Measurements from ENCODE around the gene AKAP6.
"Not testable (repeated sequence)": the region's sequence is repeated elsewhere in the genome, so short reads cannot be mapped to it uniquely, and the experiment has no call there.

The AKAP6 gene

DNA sequence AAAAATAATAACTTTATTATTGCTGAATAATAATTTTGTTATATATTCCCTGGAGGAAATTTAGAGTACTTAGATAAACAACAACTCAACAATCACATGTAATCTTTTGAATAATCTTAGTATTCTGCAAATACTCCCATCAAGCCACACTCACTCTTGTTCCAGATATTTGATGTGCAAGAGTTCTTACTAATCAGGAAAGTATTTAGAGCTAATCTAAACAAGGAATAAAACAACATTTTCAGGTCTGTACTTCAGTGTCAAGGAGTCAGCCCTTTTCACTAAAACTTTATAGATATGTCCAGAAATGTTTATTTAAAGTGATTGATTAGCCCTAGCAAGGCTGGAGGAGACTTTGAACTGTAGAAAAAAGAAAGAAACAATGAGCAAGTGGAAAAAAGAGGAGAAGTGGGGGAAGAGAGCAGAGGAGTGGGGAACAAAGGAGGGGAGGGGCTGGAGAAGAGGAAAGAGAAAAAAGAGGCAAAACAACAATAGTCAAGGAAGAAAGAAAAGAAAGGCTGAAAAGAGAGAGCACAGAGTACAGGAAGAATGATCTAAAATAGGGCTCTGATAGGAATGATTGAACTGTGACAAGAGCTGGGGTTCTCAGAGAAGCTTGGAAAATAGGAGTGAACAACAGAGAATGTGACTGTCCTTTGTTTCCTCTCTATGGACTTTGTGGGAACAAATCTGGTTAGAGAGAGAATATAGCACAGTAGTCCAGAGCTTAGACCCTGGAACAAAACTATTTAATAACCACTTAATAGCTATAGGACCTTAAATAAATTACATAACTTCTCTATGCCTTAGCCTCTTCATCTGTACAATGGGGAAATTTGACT, 238.7 kb downstream of the AKAP6 start:
- DNase-seq (ENCODE audit: insufficient read length, low spot score) (no peak), FAIRE-seq (no peak)

DNA sequence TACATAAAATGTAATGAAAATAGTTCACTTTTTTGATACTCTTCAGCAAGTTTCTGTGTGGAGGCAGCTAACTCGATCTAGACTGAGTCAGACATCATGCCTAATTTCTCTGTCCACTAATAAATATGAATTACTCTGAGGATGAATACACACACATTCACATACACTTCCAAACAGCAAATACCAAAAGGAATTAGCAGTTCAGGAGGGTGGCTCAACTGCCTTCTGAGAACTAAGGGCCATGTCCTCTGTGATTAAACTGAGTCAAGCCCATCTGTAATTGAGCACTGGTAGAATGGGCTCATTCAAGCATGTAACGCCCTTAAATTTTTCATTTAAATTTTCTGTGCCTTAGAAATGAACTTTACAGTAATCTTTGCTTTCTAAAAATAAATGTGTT, 242.5 kb downstream of the AKAP6 start:
- FAIRE-seq: no peak
- DNase-seq (ENCODE audit: insufficient read length, low spot score): no peak

DNA sequence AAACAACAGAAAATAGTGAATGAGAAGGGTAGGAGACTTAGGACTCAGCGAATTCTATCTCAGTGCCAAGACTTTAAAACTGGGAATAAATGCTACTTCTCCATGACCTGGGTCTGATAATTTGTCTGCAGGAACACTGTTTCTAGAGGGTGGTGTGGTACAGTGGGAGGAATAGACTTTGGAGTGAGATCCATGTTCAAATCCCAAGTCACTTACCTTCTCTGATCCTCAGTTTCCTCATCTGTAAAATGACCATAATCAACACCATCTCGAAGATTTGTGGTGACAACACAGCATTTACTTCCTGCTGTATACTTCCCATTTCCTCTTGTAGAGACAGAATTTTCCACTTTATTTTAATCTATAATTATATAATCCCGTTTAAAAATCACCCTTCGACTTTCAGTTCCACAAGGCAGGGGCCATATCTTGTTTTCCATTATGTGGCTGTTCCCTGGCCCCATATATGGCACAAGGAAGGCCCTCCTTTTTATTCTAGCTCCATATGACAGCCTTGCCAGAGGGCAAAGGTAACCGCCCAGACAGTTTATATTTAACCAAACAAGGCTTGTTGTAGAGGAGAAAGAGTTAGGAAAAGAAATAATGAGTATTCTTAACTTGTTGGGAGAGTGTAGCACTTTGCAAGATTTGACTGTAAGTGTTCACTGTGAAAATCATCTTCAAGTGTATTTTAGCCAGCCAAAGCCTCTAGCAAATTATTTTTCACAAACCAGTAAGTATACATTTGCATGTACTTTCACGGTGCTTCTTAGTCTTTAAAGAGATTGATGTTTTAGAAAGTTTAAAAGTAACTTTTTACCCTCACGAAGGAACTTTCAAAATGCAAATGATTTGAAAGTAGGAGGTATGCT, 243.1 kb downstream of the AKAP6 start:
- DNase-seq (ENCODE audit: insufficient read length, low spot score): no peak
- FAIRE-seq: no peak

DNA sequence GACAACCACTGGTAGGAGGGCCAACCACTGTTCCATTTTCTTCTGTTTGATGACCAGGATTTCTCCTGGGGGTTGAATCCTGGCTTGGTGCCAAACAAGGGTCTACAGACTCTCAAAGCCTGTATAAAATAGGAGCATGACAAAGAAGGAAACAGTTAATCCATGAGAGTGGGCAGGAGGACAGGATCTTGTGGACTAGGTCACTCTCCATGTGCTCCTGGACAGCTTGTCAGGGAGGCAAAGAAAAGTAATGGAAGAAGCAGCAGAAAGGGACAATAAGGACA, 243.7 kb downstream of the AKAP6 start:
- FAIRE-seq: peak; percentile 47

DNA sequence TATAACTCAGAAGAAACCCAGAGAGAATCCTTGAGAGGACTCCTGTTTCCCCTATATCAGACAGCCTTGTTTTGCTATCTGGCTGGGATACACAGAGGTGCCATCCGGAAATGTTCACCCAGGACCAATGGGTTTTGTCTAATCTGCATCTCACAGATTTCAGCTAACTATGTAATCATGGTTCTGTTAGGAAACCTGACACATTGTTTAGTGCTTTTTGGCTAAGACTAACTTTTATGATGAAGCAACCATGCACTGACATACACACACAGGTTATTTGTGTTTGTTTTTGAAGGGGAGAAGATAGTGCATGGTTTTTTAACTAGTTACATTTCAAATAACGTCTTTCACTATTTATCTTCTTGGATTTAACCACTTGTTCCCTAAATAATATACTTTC, 245.2 kb downstream of the AKAP6 start:
- no peak for FAIRE-seq
- no peak for DNase-seq (ENCODE audit: insufficient read length, low spot score)

More for the DNA sequence above, 243.7 kb downstream of the AKAP6 start:
- DNase-seq (ENCODE audit: insufficient read length, low spot score): no peak

DNA sequence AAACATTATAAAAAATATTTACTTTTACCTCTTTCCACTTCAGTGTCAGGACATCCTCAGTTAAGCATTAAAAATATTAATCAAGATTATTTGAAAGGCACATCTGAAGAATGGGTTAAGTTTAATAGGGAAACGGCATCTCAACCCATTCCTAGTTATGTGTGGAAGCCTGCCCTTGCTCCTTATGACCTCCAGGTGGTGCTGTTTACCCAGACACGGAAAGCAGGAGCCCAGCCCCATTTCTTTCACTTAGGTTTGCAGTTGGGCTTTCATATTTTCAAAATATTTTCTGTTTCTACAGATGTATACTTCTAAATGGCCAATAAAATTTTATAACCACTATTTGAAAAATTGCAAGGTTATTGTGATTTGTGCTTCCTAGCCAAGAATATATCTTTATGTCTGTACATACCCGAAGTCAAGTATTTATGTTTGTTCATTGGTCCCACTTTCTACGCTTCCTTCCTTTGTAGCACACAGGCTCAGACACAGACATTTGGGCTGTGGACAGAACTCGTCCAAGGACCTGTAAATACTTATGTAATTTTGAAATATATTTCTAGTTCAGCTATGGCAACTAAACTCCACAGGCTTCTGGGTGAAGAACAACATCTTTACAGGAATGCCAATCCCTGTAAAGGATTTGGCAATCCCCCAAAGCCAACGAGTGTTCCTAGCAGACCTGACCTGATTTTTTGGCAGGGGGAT, 247.1 kb downstream of the AKAP6 start:
- DNase-seq (ENCODE audit: insufficient read length, low spot score): peak; percentile 8
- no peak for FAIRE-seq

DNA sequence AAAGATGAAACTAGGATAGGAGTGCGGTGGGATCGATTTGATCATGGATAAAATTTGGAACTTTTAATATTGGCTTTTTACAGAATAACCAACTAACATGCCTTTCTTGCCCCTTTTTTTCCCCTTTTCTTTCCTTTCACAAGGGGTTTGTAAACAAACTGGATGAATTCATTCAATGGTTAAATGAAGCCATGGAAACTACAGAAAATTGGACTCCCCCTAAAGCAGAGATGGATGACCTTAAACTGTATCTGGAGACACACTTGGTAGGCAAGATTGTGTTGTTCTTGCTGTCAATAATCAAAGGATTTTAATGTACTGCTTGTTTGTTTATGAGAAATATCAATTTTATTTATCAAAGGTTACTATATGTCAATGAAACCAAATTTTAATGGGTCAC, 247.9 kb downstream of the AKAP6 start:
- FAIRE-seq (no peak), DNase-seq (ENCODE audit: insufficient read length, low spot score) (no peak)

DNA sequence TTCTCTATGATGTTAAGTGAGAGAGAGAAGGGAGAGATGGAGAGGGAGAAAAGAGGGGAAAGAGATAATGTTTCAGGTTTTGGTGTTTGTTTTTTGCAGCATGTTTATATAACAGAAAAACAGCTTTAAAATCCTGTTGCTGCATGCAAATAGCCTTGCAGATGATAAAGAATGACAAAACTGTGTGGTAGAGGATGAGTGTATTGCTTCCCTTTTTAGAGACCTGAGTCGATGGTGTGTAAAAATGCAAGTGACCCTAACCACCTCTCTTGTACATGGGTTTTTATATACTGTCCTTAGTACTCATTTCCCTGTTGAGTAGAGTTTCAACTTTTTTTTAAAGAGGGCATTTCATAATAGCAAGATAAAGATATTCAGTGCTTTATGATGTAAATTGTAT, 249.1 kb downstream of the AKAP6 start:
- FAIRE-seq (no peak), DNase-seq (ENCODE audit: insufficient read length, low spot score) (no peak)

DNA sequence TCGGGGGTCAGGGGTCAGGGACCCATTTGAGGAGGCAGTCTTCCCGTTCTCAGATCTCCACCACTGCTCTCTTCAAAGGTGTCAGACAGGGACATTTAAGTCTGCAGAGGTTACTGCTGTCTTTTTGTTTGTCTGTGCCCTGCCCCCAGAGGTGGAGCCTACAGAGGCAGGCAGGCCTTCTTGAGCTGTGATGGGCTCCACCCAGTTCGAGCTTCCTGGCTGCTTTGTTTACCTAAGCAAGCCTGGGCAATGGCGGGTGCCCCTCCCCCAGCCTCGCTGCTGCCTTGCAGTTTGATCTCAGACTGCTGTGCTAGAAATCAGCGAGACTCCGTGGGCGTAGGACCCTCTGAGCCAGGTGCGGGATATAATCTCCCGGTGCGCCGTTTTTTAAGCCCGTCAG, 254.3 kb downstream of the AKAP6 start:
- not testable (repeated sequence) for DNase-seq (ENCODE audit: insufficient read length, low spot score); FAIRE-seq

DNA sequence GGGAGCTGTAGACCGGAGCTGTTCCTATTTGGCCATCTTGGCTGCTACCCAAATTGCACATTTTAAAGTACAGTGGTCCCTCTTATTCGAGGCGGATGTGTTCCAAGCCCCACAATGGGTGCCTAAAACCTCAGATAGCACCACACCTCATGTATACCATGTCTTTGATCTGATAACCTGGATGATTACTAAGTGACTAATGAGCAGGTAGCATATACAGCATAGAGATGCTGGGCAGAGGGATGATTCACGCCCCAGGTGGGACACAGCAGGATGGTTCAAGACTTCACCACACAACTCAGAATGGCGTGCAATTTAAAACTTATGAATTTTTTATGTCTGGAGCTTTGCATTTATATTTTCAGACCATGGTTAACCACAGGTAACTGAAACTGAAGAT, 255.0 kb downstream of the AKAP6 start:
- FAIRE-seq (no peak), DNase-seq (ENCODE audit: insufficient read length, low spot score) (no peak)

DNA sequence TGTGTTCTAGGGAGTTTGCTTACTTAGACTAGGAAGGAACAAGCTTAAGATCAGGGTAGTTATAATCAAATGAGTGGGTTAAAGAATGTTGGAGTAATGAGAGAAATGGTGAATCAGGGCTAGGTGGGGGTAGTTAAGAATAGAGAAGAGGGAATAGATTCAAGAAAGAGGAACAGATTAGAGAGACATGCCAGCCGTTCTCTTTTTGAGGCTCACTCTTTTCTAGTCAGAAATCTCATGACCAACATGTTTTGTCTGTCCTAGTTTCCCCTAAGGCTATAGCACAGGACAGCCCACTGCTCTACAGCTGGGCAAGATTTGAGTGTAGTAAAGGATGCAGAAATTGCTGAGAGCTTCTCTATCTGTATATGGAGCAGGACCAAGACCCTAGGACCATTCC, 258.4 kb downstream of the AKAP6 start:
- DNase-seq (ENCODE audit: insufficient read length, low spot score) (no peak), FAIRE-seq (no peak)

DNA sequence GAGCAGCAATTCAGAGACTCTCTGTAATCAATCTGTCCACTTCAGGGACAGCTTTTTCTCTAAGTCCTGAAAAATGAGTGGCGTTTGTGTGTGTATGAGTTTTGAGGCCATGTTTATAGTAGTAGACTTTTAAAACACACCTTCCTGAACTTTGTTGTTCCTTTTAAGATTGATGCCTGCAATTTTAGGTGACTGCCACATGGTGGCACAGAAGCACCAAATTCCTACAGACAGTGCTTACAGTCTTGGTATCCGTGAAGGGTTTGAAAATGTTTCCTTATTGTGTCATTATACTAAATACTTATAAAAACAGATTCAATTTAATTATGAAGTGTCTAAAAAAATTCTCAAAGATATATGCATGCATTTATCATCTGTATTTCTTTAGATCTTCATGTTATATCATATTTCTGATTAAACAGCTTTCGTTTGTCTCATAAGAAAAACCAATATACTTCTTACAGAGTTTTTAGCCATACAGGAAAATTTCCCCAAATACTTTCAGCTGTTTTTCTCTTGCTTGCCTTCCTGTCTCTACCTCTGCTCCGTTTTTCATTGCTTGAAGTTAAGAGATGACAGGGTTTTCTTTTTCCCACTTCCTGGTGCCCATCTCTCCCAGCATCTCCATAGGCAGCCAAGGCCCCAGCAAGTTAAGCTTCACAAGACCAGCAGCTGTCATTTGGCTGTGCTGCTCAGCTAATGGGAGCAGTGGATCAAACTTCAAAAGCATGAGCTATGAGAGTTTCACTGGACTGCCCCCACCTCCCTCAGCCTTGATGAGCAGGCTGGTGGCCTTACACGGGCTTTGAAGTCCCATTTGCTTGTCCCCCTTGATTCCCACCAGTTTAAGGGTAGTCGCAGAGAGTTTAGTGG, 259.6 kb downstream of the AKAP6 start:
- DNase-seq (ENCODE audit: insufficient read length, low spot score) (peak; percentile 7), FAIRE-seq (no peak)

DNA sequence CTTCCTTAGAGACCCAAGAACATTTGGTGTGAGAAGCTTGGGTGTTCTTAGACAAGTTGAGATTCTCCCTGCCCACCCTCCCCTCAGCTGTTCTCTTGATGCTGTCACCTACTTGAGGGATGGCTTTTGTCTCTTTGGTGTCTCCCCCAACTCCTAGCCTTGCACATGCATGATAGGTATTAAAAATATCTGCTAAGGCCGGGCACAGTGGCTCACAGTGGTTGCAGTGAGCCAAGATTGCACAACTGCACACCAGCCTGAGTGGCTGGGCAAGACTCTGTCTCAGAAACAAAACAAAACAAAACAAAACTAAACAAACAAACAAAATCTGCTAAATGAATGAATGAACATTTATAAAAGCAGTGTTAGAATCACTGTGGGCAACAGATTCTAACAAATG, 261.1 kb downstream of the AKAP6 start:
- DNase-seq (ENCODE audit: insufficient read length, low spot score) (no peak), FAIRE-seq (no peak)

DNA sequence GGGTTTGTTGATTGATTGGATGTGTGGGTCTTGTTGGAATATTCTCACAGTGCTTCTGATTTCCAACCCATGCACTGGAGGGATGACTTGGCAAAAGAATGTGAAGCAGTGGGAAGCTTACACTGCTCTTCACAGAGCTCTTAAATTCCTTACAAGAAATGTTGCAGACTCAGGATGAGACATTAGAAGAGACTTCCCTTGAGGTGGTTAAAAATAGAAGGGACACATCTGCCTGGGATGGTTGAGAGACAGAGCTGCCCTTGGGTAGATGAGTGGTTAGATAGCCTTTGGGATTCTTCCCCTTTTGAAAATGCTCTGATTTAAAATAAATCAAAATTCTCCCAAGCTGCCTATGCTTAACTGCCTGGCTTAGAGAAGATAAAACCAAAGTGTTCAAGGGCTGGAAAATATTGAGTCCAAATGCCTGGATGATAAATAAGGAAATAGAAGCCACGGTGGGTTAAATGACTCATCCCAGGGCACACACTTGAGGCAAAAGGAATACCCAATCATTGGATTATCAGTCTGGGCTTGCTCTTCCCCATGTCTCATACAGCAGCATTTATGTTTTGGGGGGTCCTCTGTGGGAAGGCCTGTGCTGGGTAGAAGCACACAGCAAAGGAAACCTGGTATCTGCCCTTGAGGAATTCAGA, 264.3 kb downstream of the AKAP6 start:
- FAIRE-seq (no peak), DNase-seq (ENCODE audit: insufficient read length, low spot score) (no peak)

DNA sequence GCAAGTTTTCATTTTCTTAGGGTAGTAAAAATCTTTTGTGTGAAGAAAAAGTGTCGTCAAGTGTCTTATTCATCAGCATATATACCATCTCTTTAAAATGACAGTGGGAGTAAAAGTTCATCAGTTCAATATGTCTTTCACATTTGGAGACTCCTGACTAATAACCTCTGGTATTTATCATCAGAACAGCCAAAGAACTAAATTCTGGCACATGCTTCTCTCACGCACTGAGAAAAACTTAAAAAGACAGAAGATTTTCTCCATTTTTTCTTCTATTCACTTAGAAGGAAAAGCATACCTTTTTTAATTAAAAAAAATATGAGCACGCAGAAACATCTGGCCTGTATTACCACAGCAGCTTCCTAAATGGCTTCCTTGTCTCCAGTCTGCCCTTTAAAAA, 265.7 kb downstream of the AKAP6 start:
- no peak for DNase-seq (ENCODE audit: insufficient read length, low spot score)
- FAIRE-seq: no peak

DNA sequence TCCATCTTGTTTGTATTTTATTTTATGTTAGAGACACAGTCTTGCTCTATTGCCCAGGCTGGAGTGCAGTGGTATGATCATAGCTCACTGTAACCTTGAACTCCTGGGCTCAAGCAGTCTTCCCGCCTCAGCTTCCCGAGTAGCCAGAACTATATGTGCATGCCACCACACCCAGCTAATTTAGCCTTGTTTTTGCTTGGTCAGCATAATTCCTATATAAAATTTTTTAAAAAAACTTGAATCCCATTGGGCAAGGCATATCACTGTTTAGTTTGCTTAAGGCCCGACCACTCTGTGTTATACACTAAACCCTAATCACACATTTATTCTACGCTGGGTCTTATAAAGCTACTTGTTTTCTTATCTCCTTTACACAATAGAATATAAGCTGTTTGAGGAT, 266.4 kb downstream of the AKAP6 start:
- FAIRE-seq (no peak), DNase-seq (ENCODE audit: insufficient read length, low spot score) (no peak)

DNA sequence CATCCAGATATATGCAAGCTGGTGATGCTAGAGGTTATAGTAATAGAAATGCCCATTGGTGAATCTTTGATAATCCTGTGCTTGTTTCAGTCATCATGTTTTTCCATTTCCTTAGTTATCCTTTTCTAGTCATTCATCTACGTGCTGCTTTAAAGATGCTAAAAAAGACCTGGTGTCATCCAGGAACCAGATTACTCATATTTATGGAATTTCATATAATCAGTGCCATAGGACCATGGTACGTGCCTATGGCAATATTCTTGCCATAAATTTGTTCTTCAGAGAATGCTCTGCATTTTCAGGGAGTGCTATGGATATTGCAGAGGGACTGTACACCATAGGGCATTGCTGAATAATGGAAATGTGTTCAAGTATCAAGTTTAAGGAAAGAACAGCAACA, 267.3 kb downstream of the AKAP6 start:
- DNase-seq (ENCODE audit: insufficient read length, low spot score) (no peak), FAIRE-seq (no peak)

DNA sequence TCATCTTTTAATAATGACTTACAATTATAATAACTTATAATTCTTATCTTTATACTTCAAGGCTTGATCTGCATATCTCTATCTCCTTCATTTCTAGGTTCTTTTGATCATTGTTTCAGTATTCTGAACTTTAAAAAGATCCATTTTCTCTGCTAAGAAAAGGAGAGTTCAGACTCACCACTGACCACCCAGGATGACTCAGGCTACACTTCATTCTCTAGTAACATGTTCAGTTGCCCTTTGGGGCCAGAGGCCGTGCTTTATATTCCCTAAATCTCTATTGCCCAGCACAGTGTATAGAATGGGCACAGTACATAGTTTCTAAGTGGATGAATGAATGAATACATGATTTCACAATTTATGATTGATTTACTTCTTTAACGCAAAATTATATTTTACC, 268.7 kb downstream of the AKAP6 start:
- DNase-seq (ENCODE audit: insufficient read length, low spot score): no peak
- no peak for FAIRE-seq

DNA sequence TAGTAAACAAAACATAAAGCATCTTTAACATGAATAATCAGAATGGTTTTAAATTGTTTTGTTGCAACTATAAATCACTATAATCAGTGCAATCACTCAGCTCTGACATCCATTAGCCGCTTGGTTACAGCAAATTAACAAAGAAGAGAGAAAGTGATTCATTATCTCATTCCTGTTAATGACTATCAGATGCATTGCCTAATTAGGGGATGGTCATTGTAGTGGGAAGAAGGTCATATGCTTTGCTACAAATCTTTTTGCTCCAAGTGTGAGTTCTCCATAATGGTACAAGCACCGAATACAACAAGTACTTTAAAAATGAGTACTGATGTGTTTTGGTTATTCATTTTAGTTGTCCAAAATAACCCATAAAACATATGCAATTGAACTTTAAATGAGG, 272.0 kb downstream of the AKAP6 start:
- DNase-seq (ENCODE audit: insufficient read length, low spot score) (no peak), FAIRE-seq (no peak)

DNA sequence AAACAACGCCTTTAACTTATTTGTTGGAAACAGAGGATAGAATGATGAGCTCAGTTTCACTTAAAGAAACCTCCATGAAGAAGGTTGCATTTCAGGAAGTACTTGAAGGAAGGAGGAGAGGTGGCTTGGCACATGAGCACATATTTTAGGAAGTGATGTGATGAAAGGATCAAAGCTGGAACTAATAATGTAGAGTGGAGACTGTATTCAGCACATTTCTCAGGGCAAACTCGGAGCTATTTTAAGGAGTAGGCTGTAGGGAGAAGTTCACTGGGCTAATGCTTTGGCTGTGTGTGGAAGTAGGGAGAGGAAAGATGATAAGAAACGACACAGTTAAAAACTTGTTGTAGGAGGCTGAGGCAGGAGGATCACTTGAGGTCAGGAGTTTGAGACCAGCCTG, 272.8 kb downstream of the AKAP6 start:
- no peak for FAIRE-seq
- no peak for DNase-seq (ENCODE audit: insufficient read length, low spot score)
